Stimulated activated CD8-positive, alpha-beta memory T cell treated with anti-CD3 and anti-CD28 coated beads, Interleukin-4, amount 100 ng/mL, for 24 hours (primary cell): ENCODE results near the gene CDR2L.
"Not testable (repeated sequence)": the region's sequence is repeated elsewhere in the genome, so short reads cannot be mapped to it uniquely, and the experiment has no call there.

Source experiments
- DNase-seq: peaks from one replicate; pipeline ENCODE4 v3.0.0-alpha.2; 2020; ENCODE audit warnings: low read depth

The CDR2L gene

GRCh38 chr17:75011401-75012095 lies 24.1 kb downstream of the CDR2L start:
- no peak for DNase-seq

- DNase-seq, result no peak
These were observed 24.6 kb downstream of the CDR2L start for GRCh38 chr17:75012096-75012345.

GRCh38 chr17:75012346-75013091 lies 25.1 kb downstream of the CDR2L start, which contains the start of gene MRPL58:
MRPL58 (plus strand) TSS chr17:75012670; CDS start chr17:75012687, 17 bp downstream.
- peak; percentile 77 for DNase-seq

GRCh38 chr17:75013092-75013559 lies 25.7 kb downstream of the CDR2L start:
- DNase-seq, result no peak

GRCh38 chr17:75019146-75019545 lies 31.7 kb downstream of the CDR2L start:
- DNase-seq, result no peak

GRCh38 chr17:75019710-75020109 lies 32.3 kb downstream of the CDR2L start:
- DNase-seq, result no peak

GRCh38 chr17:75020331-75021110 lies 33.1 kb downstream of the CDR2L start:
- no peak for DNase-seq

- no peak for DNase-seq
These were observed 37.4 kb downstream of the CDR2L start for GRCh38 chr17:75024686-75025397.

- not testable (repeated sequence) for DNase-seq
These were observed 37.9 kb downstream of the CDR2L start for GRCh38 chr17:75025398-75025734.

GRCh38 chr17:75026650-75027049 lies 39.2 kb downstream of the CDR2L start:
- DNase-seq, result not testable (repeated sequence)

GRCh38 chr17:75030161-75030560 lies 42.7 kb downstream of the CDR2L start:
- no peak for DNase-seq

- no peak for DNase-seq
These were observed 44.7 kb downstream of the CDR2L start for GRCh38 chr17:75031972-75032719.

- no peak for DNase-seq
These were observed 45.4 kb downstream of the CDR2L start for GRCh38 chr17:75032720-75033280.

- DNase-seq, result peak; percentile 85
These were observed 46.2 kb downstream of the CDR2L start for GRCh38 chr17:75033346-75034235.

- peak; percentile 83 for DNase-seq
These were observed 46.9 kb downstream of the CDR2L start for GRCh38 chr17:75034236-75034908.

GRCh38 chr17:75036643-75037268 lies 49.3 kb downstream of the CDR2L start:
- DNase-seq, result peak; percentile 55

GRCh38 chr17:75039238-75039637 lies 51.8 kb downstream of the CDR2L start:
- DNase-seq, result no peak

- no peak for DNase-seq
These were observed 54.3 kb downstream of the CDR2L start for GRCh38 chr17:75041656-75042280.

GRCh38 chr17:75043789-75044188 lies 56.4 kb downstream of the CDR2L start:
- DNase-seq, result not testable (repeated sequence)
